Midbrain (tissue), 1 donor: ENCODE results near the gene TBRG1.

Source experiments
- DNase-seq: peaks from one replicate; lab custom pipeline; 2025; lab: John Stamatoyannopoulos, UW

The TBRG1 gene

DNA sequence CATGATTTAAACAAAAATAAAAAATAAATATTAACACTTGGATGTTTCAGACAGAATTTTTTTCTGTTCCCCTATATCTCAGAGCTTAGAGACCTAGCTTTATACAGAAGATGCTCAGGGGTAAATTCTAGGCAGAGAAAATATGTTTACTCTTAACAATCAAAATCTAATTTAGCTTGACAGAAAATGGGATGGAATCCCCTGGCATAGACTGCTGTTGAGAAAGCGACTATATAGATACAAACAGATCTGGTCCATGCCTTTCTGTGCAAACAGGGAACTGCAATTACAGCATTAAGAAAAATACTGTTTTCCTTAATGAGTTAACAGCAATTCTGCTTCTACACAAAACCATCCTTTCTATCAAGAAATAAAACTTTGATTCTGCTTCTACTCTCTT is 36.3 kb downstream of the TBRG1 start:
- no peak for DNase-seq

DNA sequence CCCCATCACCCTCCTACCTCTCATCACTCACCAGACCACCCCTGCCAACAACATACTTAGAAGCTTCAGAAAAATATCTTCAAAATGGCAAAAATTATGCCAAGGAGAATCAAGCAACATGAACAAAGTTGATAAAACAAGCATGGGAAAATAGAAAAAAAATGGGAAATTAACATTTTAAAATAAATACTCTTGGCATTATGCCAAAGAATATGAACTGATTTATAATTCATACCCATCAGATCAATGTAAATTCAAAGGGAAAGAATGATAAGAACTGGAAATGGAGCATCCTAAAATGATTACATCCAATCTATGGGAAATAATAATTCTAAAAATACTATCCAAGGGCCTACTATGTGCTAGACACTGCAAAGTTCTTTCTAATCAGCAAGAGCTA is 38.9 kb downstream of the TBRG1 start:
- DNase-seq: no peak

DNA sequence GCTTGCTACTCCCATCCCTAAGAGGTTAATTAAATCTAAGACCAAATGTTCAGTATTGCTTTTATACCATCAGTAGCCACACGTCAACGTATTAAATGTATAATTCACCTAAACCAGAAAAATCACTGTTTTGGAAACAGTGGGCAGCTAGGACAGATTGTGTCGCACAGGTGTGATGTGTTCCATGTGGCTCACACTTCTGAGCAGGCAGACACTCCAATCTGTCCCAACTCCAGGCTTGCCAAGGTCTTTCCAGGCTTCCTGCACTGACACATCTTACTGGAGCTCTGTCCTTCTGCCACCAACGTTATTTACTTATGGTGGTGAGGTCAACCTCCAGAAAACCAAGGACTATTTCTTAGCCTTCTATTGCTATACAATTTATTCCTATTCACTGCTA is 39.4 kb downstream of the TBRG1 start:
- DNase-seq: no peak

DNA sequence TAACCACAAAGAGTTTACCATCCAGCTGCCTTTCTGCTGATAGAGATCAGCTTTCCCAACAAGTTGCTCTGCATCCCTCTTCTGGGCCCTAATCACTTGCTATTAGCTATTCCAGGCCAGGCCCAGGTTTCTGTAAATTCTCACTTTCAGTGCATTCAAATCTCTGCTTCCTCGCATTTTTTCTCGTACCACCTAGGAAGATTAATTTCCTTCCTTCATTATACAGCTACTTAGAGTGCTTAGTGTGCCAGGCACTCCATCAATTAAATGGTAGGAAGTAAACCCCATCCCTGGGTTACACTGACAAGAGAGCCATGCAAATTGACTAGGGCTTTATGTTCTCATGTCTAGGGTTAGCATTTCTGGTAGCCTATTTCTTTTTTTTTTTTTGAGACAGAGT is 41.2 kb downstream of the TBRG1 start:
- DNase-seq: no peak

DNA sequence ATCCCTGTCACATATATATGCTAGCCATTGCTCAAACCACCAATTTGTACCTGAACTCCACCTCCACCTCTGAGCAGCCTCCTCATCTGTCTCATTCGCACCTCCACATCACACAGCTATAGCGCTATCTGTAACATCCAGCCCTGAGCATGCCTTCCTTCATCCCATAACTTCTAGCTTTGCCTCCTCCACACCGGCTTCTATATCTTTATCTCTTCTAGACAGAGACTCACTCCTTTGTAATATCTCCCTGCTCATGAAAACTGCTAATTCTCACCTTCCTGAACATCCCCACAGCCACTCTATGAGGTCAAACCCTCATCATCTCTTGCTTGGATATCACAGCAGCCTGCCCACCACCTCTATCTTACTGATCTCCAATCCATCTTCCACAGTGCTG is 44.9 kb downstream of the TBRG1 start:
- no peak for DNase-seq

DNA sequence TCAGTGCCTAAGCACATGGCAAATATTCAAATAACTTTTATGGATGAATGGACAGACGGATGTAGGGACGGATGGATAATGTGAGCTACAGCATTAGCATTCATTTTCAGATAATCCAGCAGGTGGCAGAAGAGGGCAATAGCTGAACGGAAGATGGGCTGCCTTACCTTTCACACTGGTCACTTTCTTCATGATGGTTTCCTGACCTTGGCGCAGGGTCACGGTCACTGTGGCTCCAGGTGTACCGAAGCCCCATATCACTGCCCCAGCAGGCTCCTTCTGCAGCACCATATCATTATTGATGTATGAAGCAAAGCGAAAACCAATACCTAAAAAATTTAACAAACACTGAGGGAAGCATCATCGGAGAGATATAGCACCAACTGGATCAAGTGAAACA is 46.5 kb downstream of the TBRG1 start:
- DNase-seq: peak; percentile 31

DNA sequence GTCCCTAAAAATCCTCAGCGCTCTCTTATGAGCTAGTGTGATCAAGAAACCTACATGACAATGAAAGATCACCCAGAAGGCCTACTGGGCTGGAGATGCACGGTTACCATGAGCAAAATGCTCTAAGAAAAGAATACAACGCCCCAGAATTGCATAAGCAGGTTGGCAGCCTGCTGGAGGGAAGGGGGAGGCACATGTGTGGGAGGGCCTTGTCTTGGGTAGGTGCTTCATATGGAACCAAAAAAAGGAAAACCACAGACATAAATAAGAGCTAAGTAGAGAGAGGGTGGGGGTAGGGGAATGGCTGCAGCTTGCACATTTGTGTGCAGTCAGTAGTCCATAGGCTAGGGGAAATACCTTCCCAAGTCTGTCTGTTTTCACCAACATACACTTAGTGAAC is 48.1 kb downstream of the TBRG1 start:
- no peak for DNase-seq

DNA sequence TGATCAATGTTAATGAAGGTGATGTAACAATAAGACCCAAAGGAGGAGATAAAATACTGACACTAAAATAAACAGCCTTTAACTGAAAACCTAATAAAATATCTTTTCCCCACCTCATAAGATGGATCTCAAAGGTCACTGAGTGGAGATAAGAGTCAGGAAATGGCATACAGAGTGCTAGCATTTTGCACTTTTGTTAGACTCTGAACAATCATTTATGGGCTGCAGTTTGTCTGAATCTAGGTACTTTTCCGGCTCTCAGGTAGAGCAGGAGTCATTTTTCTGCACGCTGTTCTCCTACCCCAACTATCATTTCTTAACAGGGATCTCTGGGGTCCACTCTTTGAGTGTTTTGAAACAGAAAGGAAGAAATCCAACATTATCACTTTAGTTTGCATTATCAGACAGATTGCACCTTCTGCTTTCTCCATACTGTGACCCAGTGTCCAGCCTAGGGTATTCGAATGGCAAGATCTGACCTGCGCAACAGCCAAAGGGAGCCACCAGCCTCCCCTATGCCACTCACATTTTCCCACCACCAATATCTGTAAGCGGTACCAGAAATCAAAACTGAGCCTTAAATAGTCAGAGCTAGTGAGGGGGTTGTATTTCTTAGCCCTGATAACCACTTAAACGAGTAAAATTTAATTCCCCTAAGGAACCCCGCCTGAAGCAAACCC is 50.0 kb downstream of the TBRG1 start:
- DNase-seq: no peak

DNA sequence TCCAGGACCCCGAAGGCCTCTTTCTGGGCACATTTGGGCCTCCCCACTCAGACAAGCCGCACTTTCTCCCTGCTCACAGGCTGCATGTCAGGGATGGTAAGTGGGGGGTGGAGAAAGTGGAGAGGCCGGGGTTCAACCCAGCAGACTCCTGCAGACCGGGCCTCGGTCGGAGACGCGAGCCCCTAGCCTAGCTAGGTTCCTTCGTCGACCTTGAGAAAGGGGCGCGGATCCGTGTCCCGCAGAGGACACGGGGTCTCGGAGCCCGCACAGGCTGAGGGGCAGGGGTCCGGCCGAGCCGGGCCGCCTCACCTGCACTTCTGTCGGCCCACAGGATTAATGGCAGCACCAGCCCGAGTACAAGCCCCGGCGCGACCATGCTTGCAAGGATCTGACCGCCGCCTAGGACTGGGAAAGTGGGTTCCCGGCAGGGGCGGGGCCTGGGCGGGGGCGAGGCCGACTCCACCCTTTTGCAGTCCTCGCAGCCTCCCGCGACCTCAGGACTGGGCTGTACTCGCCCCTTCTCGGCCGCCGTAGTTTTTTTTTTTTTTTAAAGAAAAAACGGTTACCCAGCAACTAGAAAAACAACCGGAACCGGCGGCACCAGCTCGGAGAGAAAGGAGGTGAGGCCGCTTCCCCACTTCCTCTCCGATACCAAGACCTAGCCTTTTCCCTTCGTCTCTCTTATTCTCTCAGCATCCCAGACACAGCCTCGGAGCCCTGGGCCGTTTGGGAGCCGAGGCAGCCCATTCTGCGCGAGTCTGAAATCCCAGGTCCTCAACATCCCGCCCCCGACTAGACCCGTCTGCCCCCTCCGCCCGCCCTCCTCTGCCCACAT is 50.9 kb downstream of the TBRG1 start, which contains the start of the genes SIAE and SPA17:
Gene SIAE (minus strand): TSS at position 407 of the 835 bp plus-strand sequence. CDS start 31 bp downstream, at position 376.
Gene SPA17 (plus strand): TSS at position 572 of the 835 bp plus-strand sequence. CDS start 1,361 bp downstream, outside the sequence.
- DNase-seq: peak; percentile 80

DNA sequence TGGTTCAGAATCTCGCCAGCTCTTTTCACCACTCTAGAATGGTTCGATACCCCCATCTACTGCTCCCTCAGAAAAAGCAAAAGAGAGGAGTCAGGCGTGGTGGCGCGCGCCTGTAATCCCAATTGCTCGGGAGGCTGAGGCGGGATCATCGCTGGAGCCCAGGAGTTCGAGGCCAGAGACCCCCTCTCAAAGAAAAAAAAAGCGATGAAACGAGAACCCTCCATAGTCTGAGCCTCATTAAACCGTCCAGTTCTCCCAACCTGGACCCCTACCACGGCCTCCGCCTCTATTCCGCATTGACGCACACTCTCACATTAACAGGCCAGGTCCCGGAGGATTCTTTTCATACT is 51.5 kb downstream of the TBRG1 start:
- DNase-seq: no peak

DNA sequence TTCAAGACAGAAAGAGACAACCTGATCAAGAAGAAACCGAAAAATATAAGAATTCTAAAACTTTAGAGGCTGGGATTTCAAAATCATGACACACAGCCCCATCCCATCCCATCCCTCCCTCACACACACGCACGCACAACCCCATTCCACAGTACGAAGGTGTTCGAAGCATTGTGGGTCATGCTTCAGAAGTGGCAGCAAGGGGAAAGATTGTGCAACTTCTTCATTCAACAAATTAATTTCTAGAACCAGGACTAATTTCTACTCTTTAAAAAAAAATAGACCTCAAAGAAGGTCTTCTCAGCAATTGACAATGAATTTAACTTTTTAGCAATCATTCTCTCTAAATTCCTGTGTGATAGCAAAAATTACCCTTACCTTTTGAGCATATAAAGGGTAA is 51.9 kb downstream of the TBRG1 start:
- no peak for DNase-seq

DNA sequence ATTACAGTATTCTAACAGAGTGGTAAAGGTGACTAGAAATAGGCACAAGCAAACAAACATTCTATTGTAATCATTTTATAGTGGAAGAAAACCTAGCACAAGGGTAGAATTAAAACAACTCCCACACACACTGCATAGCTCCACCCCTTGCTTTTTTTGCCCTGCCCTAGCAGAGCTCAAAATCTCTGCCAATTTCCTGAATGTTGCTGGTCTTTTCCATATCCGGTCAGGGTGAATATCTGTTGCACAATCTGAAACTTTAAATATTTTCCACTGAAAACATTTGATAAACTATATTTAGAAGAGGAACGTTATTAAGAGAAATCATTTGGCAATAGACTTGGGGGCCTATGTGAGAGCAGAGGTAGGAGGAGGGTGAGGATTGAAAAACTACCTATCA is 53.7 kb downstream of the TBRG1 start:
- no peak for DNase-seq

DNA sequence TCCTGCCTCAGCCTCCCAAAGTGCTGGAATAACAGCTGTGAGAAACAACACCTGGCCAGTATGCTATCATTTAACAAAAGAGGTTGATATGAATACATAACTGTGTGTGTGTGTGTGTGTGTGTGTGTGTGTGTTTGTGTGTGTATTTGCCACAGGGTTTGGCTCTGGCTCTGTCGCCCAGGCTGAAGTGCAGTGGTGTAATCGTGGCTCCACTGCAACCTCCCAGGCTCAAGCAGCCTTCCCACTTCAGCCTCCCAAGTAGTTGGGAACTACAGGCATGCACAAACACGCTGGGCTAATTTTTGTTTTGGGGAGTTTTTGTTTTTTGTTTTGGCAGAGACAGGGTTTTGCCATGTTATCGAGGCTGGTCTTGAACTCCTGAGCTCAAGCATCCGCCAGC is 55.8 kb downstream of the TBRG1 start:
- DNase-seq: no peak

DNA sequence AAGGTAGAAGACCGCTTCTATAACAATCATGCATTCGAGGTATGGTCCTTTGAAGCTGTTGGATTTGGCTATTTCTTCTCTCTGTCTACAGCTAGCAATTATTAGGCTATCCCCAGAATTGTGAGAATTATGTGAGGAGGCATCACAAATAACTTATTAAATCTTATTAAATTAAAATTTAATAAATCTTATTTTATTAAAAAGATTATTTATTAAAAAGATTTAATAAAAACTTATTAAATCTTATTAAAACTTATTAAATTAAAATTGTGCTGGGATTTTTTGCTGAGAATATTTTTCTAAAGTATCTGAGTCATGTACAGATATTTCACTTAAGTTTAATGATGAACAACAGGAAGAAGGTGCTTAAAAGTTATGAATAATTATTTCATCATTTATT is 58.8 kb downstream of the TBRG1 start:
- no peak for DNase-seq

DNA sequence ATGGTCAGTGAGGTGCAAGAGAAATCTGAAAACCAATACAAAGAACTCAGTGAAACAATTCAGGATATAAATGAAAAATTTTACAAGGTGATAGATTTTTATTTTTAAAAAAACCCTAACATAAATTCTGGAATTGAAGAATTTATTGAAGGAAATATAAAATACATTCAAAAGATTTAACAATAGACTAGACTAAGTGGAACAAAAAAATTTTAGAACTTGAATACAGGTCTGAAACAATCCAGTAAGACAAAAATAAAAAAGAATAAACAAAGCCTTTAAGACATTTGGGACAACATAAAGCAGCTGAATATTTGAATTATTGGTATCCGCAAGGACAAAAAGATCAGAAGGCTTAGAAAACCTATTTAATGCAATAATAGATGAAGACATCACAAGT is 59.8 kb downstream of the TBRG1 start:
- no peak for DNase-seq
